Tibial artery (tissue), 4 donors: Measurements from ENCODE around the gene IDH3A.

Experiments used
- DNase-seq, 2 donors: peaks; one replicate each; pipeline ENCODE4 v3.0.0-alpha.2; 2019
- H3K27ac ChIP-seq, 2 donors: fragments of 200-600 bp; sonication (generic) in 1 of 2; 1 replicate in 1 of 2; 2 replicates in 1 of 2; pipeline ENCODE4 v1.5.1; 2018 to 2019; ENCODE audit warnings: mild to moderate bottlenecking in 1 of 2
- H3K27me3 ChIP-seq, 2 donors: fragments of 200-600 bp; sonication (generic) in 1 of 2; one replicate each; pipeline versions ENCODE4 v1.5.1 to v1.6.0; 2016 to 2019
- H3K36me3 ChIP-seq, 3 donors: fragments of 200-600 bp; sonication (generic) in 2 of 3; one replicate each; pipeline ENCODE4 v1.5.1; 2016 to 2019; ENCODE audit warnings: mild to moderate bottlenecking in 2 of 3
- H3K4me1 ChIP-seq, 4 donors: fragments of 200-600 bp; sonication (generic) in 2 of 4; 1 replicate in 3 of 4; 2 replicates in 1 of 4; pipeline ENCODE4 v1.5.1; 2016 to 2019
- H3K4me3 ChIP-seq, 2 donors: fragments of 200-600 bp; sonication (generic) in 1 of 2; 1 replicate in 1 of 2; 2 replicates in 1 of 2; pipeline ENCODE4 v1.5.1; 2018 to 2019; ENCODE audit warnings: mild to moderate bottlenecking in 2 of 2
- H3K9me3 ChIP-seq, 3 donors: fragments of 200-600 bp; sonication (generic) in 1 of 3; one replicate each; pipeline ENCODE4 v1.5.1; 2016 to 2019
- intact Hi-C: fragments of 100-400 bp; cut with DNase I; formaldehyde crosslinking; loops from one replicate; pipeline ENCODE4 v1.15.0; 2023; ENCODE audit warnings: low total_unique reads
- TF ChIP-seq, protein P1 (sequence below), 2 experiments: fragments of 200-600 bp in 1 of 2; fragments of 450-650 bp in 1 of 2; IDR thresholded peaks; one replicate each; pipeline ENCODE4 v1.5.1; 2017 to 2019; ENCODE audit warnings: antibody characterized with exemption in 2 of 2, mild to moderate bottlenecking in 1 of 2, moderate library complexity in 1 of 2

Gene IDH3A

DNA sequence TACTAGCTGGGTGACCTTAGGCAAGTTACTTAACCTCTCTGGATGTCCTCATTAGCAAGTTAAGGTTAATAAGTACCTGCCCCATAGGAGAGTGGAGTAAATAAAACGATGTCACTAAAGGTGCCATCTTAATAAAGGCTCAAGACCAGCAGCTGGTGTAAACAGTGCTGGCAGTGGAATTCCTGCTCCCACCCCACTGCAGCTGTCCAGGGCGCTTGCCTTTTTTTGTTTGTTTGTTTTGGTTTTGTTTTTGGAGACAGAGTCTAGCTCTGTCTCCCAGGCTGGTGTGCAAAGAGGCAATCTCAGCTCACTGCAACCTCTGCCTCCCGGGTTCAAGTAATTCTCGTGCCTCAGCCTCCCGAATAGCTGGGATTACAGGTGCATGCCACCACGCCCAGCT lies 28.9 kb downstream of the IDH3A start:
- no peaks in the 10 kb centered on the region for H3K9me3 ChIP-seq
- H3K27ac ChIP-seq, result no peak overlapping the region
- DNase-seq, result no peak
- intact Hi-C loops, result no loop called here
- no peaks in the 10 kb centered on the region for H3K27me3 ChIP-seq
- TF ChIP-seq, protein P1, sequence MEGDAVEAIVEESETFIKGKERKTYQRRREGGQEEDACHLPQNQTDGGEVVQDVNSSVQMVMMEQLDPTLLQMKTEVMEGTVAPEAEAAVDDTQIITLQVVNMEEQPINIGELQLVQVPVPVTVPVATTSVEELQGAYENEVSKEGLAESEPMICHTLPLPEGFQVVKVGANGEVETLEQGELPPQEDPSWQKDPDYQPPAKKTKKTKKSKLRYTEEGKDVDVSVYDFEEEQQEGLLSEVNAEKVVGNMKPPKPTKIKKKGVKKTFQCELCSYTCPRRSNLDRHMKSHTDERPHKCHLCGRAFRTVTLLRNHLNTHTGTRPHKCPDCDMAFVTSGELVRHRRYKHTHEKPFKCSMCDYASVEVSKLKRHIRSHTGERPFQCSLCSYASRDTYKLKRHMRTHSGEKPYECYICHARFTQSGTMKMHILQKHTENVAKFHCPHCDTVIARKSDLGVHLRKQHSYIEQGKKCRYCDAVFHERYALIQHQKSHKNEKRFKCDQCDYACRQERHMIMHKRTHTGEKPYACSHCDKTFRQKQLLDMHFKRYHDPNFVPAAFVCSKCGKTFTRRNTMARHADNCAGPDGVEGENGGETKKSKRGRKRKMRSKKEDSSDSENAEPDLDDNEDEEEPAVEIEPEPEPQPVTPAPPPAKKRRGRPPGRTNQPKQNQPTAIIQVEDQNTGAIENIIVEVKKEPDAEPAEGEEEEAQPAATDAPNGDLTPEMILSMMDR (IDR thresholded peaks at IDR 0.05), result no peak
- no peaks in the 10 kb centered on the region for H3K4me1 ChIP-seq
- H3K4me3 ChIP-seq, result no peak overlapping the region
- H3K36me3 ChIP-seq, result peaks cover 0 to 8% (median 6%) of the 10 kb centered on the region in 3 donors

DNA sequence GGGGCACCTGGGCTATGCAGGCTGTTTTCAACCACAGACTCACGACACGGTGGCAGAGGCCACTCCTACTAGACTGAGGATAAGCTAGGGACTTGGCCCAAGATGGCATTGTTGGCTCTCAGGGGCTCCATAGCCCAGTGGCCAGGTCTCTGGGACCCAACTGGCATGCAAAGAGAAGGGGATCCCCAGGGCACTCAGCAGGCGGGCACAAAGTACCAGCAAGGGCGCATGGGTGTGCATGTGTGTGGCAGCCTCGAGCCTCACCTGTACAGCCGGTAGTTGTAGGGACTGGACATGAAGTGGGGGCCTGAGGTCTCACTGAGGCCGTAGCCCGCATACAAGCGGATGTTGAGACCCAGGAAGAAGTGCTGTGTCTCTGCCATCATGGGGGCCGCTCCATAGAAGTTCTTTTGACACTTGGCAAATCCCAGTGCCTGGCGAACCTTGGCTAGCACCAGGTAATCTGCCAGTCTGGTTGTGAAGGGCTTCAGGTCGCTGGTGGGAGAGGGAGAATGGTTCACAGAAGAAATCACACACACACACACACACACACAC lies 30.2 kb downstream of the IDH3A start:
- Histone ChIP-seq H3K27me3 (no peaks in the 10 kb centered on the region), H3K4me1 (no peaks in the 10 kb centered on the region), H3K27ac (no peak overlapping the region), H3K36me3 (peaks cover 0 to 1% (median 0%) of the 10 kb centered on the region in 3 donors), H3K4me3 (no peak overlapping the region), H3K9me3 (no peaks in the 10 kb centered on the region)
- DNase-seq, result no peak
- intact Hi-C loops, result no loop called here
- TF ChIP-seq, protein P1 (IDR thresholded peaks at IDR 0.05), result no peak

DNA sequence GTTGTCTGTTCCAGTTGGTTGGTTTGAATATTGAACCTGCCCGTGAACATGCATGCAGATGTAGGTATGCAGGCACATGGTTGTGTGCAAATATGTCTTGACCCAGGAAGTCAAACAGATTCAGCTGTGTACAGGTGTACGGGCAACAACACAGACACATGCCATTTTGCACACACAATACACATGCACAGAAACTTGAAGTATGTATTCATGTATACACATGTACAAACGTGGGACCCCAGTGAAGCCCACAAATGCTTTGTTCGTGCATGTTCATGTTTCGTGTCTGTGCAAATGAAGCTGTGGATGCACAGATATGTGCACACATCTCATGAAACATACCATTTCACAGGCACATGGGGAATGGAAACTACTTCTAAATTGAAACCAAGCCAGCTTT lies 30.7 kb downstream of the IDH3A start:
- Histone ChIP-seq H3K9me3 (no peaks in the 10 kb centered on the region), H3K27me3 (no peaks in the 10 kb centered on the region), H3K36me3 (no peaks in the 10 kb centered on the region), H3K4me3 (no peak overlapping the region), H3K27ac (no peak overlapping the region), H3K4me1 (no peaks in the 10 kb centered on the region)
- intact Hi-C loops, result no loop called here
- DNase-seq, result no peak
- TF ChIP-seq, protein P1 (IDR thresholded peaks at IDR 0.05), result no peak

DNA sequence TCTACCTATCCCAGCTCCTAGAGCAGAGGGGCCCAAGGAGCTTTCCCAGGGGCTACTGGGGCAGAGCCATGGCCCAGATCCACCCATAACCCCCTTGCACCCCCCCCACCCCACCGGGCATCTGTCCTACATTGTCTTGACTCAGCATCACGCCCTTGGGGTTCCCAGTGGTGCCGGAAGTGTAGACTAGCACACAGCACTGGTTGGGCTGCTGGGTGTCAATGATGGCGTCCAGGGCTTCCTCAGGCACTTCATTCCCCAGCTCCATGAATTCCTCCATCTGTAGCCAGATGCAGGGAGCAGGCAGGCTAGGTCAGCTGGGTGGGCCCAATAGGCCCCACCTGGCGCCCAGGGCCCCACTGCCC lies 33.2 kb downstream of the IDH3A start:
- Histone ChIP-seq H3K4me1 (no peaks in the 10 kb centered on the region), H3K27me3 (no peaks in the 10 kb centered on the region), H3K4me3 (no peak overlapping the region), H3K27ac (no peak overlapping the region), H3K36me3 (no peaks in the 10 kb centered on the region), H3K9me3 (no peaks in the 10 kb centered on the region)
- intact Hi-C loops, result no loop called here
- DNase-seq, result no peak
- TF ChIP-seq, protein P1 (IDR thresholded peaks at IDR 0.05), result no peak

DNA sequence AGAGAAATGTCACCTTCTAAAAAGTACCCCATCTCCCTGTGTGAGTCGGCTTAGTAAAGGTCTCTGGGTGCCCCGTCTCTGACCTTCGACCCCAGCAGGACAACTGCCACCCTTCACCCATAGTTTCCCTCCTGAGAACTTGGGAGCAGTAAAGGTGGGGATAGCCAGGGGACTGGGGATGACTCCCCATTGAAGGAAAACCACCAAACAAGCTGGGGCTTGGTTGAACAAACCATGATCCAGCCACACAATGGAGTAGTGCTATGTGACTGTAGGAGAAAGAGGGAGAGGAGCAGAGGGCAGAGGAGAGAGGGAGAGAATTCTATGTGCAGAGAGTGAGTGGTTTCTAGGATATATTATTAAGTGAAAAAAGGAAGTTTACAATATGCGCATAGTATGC lies 33.7 kb downstream of the IDH3A start:
- Histone ChIP-seq H3K27me3 (no peaks in the 10 kb centered on the region), H3K4me3 (no peak overlapping the region), H3K27ac (no peak overlapping the region), H3K9me3 (no peaks in the 10 kb centered on the region), H3K4me1 (no peaks in the 10 kb centered on the region), H3K36me3 (no peaks in the 10 kb centered on the region)
- TF ChIP-seq, protein P1 (IDR thresholded peaks at IDR 0.05), result no peak
- intact Hi-C loops, result no loop called here
- no peak for DNase-seq
